Left renal cortex interstitium (tissue), 4 donors: ENCODE results near the gene LOXL3. TPM values are rescaled to one million over a fixed set of nuclear protein-coding genes. Genes with fewer than 3 reads are reported as not detected.
A peak's percentile ranks its signal among the peaks of the same experiment; 100 is the strongest.

ENCODE experiments used
- DNase-seq, 4 donors: peaks; one replicate each; pipeline ENCODE4 v3.0.0-alpha.2; 2013; ENCODE audit warnings: low read depth in 4 of 4, low spot score in 2 of 4, missing footprints in 1 of 4
- polyA plus RNA-seq, 4 donors: library from polyadenylated mRNA; unstranded; fragments of 120-200 nt; gene quantifications; one replicate each; pipeline ENCODE4 v1.2.1, GENCODE V29; 2013; ENCODE audit not compliant: insufficient read length in 4 of 4

Gene LOXL3
- polyA plus RNA-seq, 4 donors: 9.7 to 12.4 (median 10.7) TPM

- DNase-seq: no peak
Observed at GRCh38 chr2:74552914-74553811, 579 bp downstream of the LOXL3 start.

- no peak for DNase-seq
Observed at GRCh38 chr2:74551942-74552913, 1.5 kb downstream of the LOXL3 start.

DNA sequence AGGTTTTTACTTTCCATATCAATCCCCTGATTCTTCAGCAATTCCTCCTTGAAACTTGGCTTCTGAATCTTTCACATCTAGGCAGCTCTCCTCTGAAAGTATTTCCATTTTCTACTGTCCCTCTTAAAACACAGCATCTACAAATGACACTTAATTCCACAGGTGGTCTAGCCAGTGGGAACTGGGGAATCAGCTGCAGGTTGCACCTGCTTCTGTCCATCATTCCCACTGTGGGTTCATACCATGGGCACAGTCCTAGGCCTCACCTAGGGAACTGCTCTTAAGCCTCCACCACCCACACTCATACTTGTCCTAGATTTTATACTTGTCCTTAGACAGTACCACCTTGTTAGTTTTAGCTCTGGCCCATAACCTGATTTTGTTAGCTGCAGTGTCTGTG is 2.2 kb downstream of the LOXL3 start:
- no peak for DNase-seq

DNA sequence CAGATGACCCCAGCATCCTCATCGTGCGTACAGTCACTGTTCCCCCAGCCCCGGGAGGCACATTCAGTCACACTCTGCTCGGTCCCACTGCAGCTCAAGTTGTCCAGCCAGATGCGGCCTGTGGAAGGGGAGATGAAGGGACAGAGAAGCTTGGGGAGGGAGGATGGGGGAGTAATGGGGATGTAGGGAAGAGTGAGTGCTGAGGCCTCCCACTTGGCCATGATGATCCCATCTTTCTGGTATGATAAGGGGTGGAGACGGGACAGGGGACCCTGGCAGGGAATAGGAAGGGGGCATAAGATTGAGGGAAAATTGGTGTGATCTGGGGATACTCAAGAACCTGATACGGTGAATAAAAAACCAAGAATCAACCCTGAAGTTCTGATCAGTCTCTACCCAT is 3.5 kb downstream of the LOXL3 start:
- DNase-seq: no peak

GRCh38 chr2:74548900-74549826 is 4.6 kb downstream of the LOXL3 start:
- DNase-seq: peak in 1 of 4 donors; percentile 39

DNA sequence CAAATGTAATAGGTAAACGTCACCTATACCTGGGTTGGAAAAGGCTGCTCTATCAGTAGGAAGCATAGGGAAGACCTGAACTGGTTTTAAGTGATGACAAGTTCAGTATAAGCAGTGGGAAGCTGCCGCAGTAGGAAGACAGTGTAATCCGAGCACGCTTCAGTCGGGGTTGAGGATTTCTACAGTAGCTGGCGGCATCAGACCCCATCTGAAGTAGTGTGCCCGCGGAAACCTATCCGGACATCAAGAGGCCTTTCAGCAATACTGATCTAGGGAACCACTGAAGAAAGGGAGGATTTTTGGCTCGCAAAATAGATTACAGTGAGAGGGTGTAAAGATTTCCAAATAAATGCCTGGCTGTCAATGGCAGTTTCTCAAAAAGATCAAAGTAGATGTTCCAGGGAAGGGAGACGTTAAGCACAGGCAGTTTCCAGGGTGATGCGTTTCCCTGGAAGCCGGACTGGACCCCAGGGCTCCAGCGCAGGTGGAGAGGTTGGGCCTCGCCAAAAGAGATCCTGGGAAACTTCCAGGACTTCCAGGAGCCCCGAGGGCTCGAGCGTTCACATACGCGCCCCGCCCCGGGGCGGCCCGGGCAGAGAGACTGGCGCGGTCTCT is 5.3 kb downstream of the LOXL3 start:
- no peak for DNase-seq

GRCh38 chr2:74546004-74546403 is 7.7 kb downstream of the LOXL3 start:
- no peak for DNase-seq

GRCh38 chr2:74544634-74545033 is 9.1 kb downstream of the LOXL3 start:
- no peak for DNase-seq

DNA sequence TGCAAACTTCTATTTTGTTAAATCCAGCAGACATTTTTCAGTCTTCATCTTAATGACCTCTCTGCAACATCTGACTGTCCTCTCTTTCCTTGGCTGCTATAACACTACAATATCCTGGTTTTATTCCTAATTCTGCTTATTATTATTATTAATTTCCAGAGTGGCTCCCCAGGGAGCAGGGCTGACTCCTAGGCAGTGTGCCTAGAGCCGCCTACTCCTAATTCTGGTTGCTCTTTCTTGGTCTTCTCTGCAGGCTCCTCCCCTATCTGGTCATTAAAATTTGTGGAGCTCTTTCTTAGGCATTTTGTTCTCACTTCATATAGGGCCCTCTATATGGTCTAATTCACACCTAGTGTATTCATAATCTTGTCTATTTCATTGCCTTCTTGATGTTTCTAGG is 10.8 kb downstream of the LOXL3 start:
- no peak for DNase-seq

- no peak for DNase-seq
Observed at GRCh38 chr2:74540291-74540690, 13.5 kb downstream of the LOXL3 start.

DNA sequence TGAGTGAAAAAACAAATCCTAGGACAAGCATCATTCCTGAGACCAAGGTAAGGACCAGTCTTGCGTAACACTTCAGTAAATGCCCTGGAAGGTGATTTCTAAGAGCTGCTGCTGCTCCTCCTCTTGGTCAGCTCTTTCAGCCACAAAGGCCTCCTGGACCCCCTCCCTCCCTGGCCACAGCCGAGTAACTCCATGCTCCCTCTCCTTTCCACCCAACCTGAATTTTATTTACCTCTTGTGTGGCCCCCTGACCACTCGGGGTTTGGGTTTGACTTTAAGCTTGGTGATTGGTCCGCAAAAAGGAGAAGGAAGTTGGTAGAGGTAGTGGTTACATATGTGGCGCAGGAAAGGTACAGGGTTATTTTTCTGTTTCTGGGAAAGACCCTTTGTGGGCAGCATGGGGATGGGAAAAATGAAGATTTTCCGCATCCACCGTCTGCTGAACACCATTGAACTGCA is 14.8 kb downstream of the LOXL3 start:
- no peak for DNase-seq

- no peak for DNase-seq
Observed at GRCh38 chr2:74537140-74537539, 16.6 kb downstream of the LOXL3 start.

DNA sequence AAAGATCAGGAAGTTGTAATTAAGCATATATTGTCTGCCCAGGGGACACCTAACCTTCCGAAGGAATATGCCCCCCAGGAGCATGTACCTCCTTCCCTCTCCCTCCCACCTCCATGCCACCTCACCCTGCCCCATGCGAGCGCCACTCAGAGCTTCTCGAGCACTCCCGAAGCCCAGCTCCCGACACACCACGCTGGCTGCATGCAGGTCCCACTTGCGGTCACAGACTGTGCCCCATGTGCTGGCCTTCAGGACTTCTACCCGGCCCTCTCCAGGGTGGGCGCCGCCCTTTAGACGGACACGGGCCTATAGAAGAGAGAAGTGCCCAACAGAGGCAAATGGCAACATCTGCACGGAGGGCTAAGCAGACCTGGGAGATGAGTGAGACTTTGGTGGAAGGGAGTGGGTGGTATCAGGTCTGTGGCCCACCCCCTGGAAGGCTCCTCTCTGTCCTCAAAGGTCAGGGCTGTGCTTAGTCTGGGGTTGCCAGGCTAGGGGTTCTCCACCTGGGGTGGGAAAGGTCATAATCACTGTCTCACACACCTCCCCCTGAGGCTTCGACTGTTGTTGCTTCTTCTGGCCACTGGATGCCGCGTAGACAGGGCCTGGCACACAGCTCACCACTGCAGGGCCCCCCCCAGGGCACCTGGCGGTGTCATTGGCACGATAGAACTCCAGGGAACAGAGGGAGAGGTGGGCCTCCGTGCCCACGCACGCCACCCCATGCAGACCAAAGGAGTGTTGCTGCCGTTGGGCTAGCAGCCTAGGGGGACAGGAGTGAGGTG is 17.4 kb downstream of the LOXL3 start:
- no peak for DNase-seq

GRCh38 chr2:74535440-74535965 is 18.2 kb downstream of the LOXL3 start:
- DNase-seq: no peak

GRCh38 chr2:74534411-74534810 is 19.3 kb downstream of the LOXL3 start:
- no peak for DNase-seq

DNA sequence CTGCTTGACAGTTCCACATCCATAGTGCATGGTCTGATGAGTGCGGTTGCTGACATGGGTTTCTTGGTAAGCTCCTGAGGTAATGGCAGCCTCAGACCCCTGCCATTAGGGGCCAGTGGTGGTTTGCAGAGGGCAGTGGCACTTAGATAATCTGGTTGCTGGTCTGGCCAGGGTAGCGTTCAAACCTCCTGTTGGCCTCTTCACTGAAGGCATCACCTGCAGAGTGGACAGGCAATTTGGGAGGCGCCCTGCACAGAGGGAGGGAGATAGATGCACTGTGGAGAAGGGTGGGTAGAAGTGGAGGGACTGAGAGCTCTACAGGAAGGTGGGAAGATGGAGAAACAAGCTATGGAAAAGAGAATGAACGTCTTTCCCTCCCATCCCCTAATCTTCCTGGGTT is 20.3 kb downstream of the LOXL3 start:
- no peak for DNase-seq

GRCh38 chr2:74532222-74532621 is 21.5 kb downstream of the LOXL3 start:
- DNase-seq: no peak

- DNase-seq: no peak
Observed at GRCh38 chr2:74531666-74532065, 22.1 kb downstream of the LOXL3 start.
